ENCODE measurements around the gene KDM1A.

KDM1A gene

GRCh38 chr1:23110391-23110790 is 91.1 kb downstream of the KDM1A start:
- no peak for DNase-seq (ENCODE audit: low spot score)

DNA sequence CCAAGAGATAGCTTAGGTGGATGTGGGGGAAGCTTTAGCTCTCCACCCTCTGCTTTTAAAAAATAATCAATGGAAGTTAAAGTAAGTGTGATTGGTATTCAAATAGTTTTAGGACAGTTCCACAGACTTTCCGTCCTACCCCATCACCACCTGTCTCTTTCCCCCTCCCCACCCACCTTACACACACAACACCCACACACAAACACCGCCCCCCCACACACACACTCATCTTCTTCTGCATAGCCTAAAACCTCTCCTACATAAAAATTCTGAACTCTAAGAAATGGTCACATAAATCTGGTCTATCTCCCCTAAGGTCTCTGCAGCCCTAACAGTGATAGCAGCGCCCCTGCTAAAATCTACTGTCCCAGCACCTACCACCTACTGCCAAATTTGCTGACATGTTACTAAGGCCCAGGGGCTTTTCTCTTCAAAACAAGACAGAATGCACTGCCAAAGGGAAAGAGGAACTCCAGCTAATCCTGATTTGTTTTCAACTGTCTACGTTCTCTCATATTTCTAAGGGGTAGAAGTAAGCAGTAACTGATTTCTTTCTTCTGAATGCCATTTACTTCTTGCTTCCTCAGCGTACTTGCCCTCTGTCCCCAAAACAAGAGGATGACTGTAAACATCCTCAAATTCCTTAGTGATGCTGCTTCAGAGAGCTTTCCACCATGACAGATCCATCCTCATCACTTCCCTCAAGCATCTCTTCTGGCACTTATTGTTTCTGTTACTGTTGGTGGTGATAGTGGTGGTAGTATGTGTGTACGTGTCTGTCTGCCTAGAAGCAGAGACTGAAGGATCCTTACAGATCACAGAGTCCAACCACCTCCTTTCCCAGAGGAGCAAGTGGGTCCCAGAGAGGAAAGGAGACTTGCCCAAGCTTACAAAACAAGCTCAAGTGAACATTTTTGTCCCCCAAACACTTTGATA is 92.6 kb downstream of the KDM1A start:
- DNase-seq (ENCODE audit: low spot score): no peak

GRCh38 chr1:23114424-23115079 is 95.3 kb downstream of the KDM1A start:
- no peak for DNase-seq (ENCODE audit: low spot score)

DNA sequence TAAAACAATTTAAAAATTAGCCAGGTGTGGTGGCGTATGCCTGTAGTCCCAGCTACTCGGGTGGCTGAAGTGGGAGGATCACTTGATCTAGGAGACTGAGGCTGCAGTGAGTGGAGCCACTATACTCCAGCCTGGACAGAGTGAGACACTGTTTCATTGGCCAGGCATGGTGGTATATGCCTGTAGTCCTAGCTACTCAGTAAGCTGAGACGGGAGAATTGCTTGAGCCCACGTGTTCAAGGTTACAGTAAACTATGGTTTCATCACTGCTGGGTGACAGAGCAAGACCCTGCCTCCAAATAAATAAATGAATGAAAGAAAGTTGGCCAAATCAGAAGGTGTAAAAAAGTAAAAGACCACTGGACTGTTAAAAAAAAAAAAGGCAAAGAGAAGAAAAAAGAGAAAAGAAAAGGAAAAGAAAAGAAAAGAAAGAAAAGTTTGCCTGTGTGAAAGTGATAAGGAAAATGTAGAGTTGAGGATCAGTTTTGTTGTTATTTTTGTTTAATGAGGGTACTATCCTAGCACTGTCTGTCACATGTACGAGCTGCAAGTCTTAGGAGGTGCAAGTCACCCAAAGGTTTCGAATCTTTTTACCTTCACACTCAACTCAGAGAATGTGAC is 97.1 kb downstream of the KDM1A start:
- DNase-seq (ENCODE audit: low spot score): no peak

GRCh38 chr1:23116921-23117699 is 97.8 kb downstream of the KDM1A start:
- no peak for DNase-seq (ENCODE audit: low spot score)

- no peak for DNase-seq (ENCODE audit: low spot score)
These were observed 99.1 kb downstream of the KDM1A start for GRCh38 chr1:23118407-23118806.

GRCh38 chr1:23118957-23119792 is 99.9 kb downstream of the KDM1A start:
- DNase-seq (ENCODE audit: low spot score): no peak

DNA sequence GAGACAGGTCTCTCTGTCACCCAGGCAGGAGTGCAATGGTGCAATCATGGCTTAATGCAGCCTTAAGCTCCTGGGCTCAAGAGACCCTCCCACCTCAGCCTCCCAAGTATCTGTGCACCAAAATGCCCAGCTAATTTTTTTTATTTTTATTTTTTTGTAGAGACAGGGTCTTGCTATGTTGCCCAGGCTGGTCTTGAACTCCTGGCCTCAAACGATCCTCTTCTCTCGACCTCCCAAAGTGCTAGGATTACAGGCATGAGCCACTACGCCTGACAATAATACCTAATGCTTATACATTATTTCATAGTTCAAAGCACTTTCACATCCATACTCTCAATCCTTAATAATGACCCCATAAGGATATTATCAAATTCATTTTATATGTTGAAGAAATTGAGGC is 101.1 kb downstream of the KDM1A start:
- no peak for DNase-seq (ENCODE audit: low spot score)

- DNase-seq (ENCODE audit: low spot score): no peak
These were observed 102.9 kb downstream of the KDM1A start for GRCh38 chr1:23122023-23122748.

DNA sequence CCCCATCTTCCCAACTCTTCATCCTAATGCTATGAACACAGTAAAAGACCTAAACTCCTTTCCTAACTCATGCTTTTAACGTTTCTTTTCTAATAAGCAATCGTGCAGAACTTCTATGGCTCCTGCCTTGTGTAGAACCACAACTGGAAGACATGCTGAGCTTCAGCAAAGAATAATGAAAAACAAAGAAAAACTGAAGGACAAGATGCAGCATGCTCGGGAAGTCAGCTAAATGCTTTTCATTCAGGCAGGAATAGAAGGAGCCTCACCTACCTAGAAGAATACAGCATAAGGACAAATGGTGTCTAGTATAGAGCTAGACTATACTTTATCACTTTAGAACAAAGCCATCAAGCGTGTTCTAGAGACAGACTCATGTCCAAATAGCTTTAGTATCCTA is 103.5 kb downstream of the KDM1A start:
- no peak for DNase-seq (ENCODE audit: low spot score)

GRCh38 chr1:23123528-23123927 is 104.3 kb downstream of the KDM1A start:
- DNase-seq (ENCODE audit: low spot score): no peak

GRCh38 chr1:23124259-23125026 is 105.2 kb downstream of the KDM1A start:
- DNase-seq (ENCODE audit: low spot score): no peak

GRCh38 chr1:23125489-23125888 is 106.2 kb downstream of the KDM1A start:
- no peak for DNase-seq (ENCODE audit: low spot score)

DNA sequence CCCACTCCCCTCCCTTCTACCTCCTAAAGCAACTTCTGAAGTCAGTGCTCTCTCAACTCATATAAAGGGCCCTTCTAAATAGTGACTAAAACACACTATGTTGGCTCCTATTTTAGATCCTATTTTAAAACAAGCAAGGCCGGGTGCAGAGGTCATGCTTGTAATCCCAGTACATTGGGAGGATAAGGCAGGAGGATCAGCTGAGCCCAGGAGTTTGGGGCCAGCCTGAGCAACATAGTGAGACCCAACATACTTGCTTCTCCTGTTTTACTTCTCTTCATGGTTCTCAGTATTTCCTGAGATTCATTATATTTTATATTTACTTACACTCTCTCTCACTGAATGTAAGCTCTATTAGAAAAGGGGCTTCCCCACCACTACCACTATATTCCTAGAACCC is 106.9 kb downstream of the KDM1A start:
- DNase-seq (ENCODE audit: low spot score): no peak

DNA sequence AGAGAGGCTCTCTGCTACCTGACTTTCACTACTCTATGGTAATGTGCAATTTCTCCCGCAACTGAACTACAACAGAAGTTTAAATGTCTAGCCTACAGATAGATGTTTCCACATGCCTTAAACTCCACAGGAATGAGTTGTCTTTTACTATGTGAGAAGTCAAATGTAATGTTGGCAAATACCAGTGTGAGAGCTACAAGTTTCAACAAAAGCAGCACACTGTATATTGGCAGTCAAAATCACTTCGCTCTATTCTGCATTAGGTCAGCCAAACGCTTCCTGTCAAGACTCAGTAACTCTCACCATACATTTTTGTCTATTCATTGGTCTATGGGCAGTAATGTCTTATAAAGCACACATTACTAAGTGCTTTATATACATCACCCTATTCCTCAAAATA is 107.5 kb downstream of the KDM1A start:
- DNase-seq (ENCODE audit: low spot score): no peak

DNA sequence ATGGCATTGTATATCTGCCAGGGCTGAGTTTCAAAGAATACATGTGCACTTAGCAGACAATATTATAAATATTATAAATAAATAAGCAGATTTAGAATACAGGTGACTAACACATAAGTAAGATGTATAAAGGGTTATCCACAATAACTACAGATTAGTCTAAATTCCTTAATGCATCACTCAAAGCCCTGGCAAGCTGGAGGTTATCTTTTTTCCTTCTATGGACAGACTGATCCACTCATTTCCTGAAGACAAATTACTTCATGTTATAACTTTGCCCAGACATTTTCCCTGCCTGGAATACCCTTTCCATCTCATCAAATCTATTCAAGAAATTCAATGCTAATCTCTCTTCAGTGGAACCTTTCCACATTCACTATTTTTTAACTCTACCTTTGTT is 110.6 kb downstream of the KDM1A start:
- no peak for DNase-seq (ENCODE audit: low spot score)

DNA sequence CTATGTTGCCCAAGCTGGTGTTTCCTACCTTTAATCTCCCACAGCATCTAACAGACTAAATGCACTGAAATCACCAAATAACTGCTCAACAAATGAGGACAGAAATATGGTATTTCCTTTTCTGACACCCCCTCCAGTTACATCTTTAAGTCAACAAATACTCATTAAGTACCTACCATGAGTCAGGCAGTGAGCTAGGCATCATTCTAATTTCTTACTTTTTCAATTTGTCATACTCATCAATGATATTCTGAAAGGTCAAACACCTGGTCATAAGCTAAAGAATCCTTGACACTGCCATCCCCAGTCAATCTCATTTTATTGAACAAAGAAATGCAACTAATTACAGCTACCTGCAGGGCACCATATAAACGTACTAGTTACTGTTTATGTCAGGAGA is 112.8 kb downstream of the KDM1A start:
- no peak for DNase-seq (ENCODE audit: low spot score)

Data from LoVo (cell line).